PC-9 (cell line): ENCODE results near the gene PITPNC1. TPM values are rescaled to one million over a fixed set of nuclear protein-coding genes. Genes with fewer than 3 reads are reported as not detected.
"Not testable (repeated sequence)": the region's sequence is repeated elsewhere in the genome, so short reads cannot be mapped to it uniquely, and the experiment has no call there.

ENCODE experiments used
- Bru-seq: library from RNA; stranded (reverse); fragments of 400-500 nt; gene quantifications from one replicate; lab custom pipeline; 2021; lab: Mats Ljungman, UMichigan
- BruChase-seq, 2 experiments: library from RNA; stranded (reverse); fragments of 400-500 nt; gene quantifications; one replicate each; lab custom pipeline; 2021; lab: Mats Ljungman, UMichigan
- BruUV-seq: library from RNA; stranded (reverse); fragments of 400-500 nt; replicated peaks from 2 replicates; lab custom pipeline; 2021; lab: Mats Ljungman, UMichigan
- CTCF ChIA-PET: fragments of 300-600 bp; sonication (Branson Sonifier 250); formaldehyde crosslinking; loops from one replicate; lab custom pipeline; 2022; ENCODE audit warnings: antibody characterized with exemption; lab: Charles Lee
- POLR2A ChIA-PET: fragments of 300-600 bp; sonication (Branson Sonifier 250); formaldehyde crosslinking; loops from one replicate; lab custom pipeline; 2022; ENCODE audit warnings: antibody characterized with exemption; ENCODE audit not compliant: unreplicated experiment; lab: Charles Lee
- DNase-seq, 2 experiments: peaks; one replicate each; pipeline versions ENCODE4 v3.0.0 to v3.0.0-alpha.2; 2015 to 2022; ENCODE audit warnings: mixed read lengths in 1 of 2
- H2AFZ ChIP-seq: fragments of 200-600 bp; sonication (generic); 2 replicates; pipeline ENCODE4 v1.8.1; 2017; ENCODE audit warnings: antibody characterized with exemption
- H3F3A ChIP-seq: fragments of 200-600 bp; sonication (generic); 2 replicates; pipeline ENCODE4 v1.8.1; 2017; ENCODE audit warnings: antibody characterized with exemption, mild to moderate bottlenecking, low read depth; ENCODE audit not compliant: insufficient read depth
- H3K27ac ChIP-seq: fragments of 200-600 bp; sonication (generic); 2 replicates; pipeline ENCODE4 v1.6.1; 2016; ENCODE audit warnings: mixed run types
- H3K27me3 ChIP-seq: fragments of 200-600 bp; sonication (generic); 2 replicates; pipeline ENCODE4 v1.6.1; 2016; ENCODE audit warnings: low read depth, mixed run types; ENCODE audit not compliant: insufficient read depth
- H3K36me3 ChIP-seq: fragments of 200-600 bp; sonication (generic); 2 replicates; pipeline ENCODE4 v1.6.1; 2016; ENCODE audit warnings: low read depth, mixed run types
- H3K4me1 ChIP-seq: fragments of 200-600 bp; sonication (generic); replicated peaks from 2 replicates; pipeline ENCODE4 v1.6.1; 2016; ENCODE audit warnings: mixed run types; ENCODE audit not compliant: insufficient read depth
- H3K4me2 ChIP-seq: fragments of 200-600 bp; sonication (generic); 2 replicates; pipeline ENCODE4 v1.6.1; 2017; ENCODE audit warnings: mixed run types
- H3K4me3 ChIP-seq: fragments of 200-600 bp; sonication (generic); 2 replicates; pipeline ENCODE4 v1.6.1; 2016; ENCODE audit warnings: mixed run types
- H3K79me2 ChIP-seq: fragments of 200-600 bp; sonication (generic); 2 replicates; pipeline ENCODE4 v1.6.1; 2017; ENCODE audit warnings: low read depth, mixed run types
- H3K9me2 ChIP-seq: fragments of 200-600 bp; sonication (generic); 2 replicates; pipeline ENCODE4 v1.8.1; 2017; ENCODE audit warnings: mild to moderate bottlenecking; ENCODE audit not compliant: insufficient read depth
- H3K9me3 ChIP-seq: fragments of 200-600 bp; sonication (generic); 2 replicates; pipeline ENCODE4 v1.8.1; 2016; ENCODE audit warnings: low read depth; ENCODE audit not compliant: insufficient read depth
- H4K20me1 ChIP-seq: fragments of 200-600 bp; sonication (generic); 2 replicates; pipeline ENCODE4 v1.8.1; 2017; ENCODE audit not compliant: insufficient read depth
- CTCF ChIP-seq: fragments of 200-600 bp; sonication (generic); conservative IDR thresholded peaks from 2 replicates; pipeline ENCODE4 v1.6.1; 2017; ENCODE audit warnings: mixed run types, antibody characterized with exemption, mild to moderate bottlenecking, moderate library complexity
- EZH2 ChIP-seq: fragments of 200-600 bp; sonication (generic); IDR thresholded peaks from 2 replicates; pipeline ENCODE4 v1.8.0; 2017; ENCODE audit warnings: antibody characterized with exemption, low read depth
- intact Hi-C: fragments of 100-400 bp; cut with micrococcal nuclease; formaldehyde crosslinking; loops from one replicate; pipeline ENCODE4 v1.10.0; 2022; ENCODE audit not compliant: unreplicated experiment
- long read RNA-seq: library from polyadenylated mRNA; stranded (forward); transcript quantifications from one replicate; pipeline ENCODE4 v2.0.0, GENCODE V29; 2022
- total RNA-seq: library from RNA; stranded (reverse); gene quantifications from 2 replicates; pipeline ENCODE4 v1.2.3, GENCODE V29; 2021

Gene PITPNC1
- total RNA-seq (6.0 and 7.1 TPM in 2 replicates), Bru-seq, nascent RNA (percentile 43 among the genes with signal in this experiment), BruChase-seq, experiment 1, labeled RNA remaining after a 2-hour chase (percentile 34 among the genes with signal in this experiment), BruChase-seq, experiment 2, labeled RNA remaining after a 6-hour chase (percentile 32 among the genes with signal in this experiment)
- long read RNA-seq, full-length matches to known transcripts: 1 of 21 reads
- long read RNA-seq, partial matches to known transcripts: 0 of 21 reads
- long read RNA-seq, other reads (novel, unspliced or antisense): 20 of 21 reads

- CTCF ChIA-PET: interaction anchor here (0.6 to 0.7 kb wide), 2 partner anchors 70 to 222 kb away, joined by 3 to 9 read pairs; no protein-coding TSS in a partner anchor
- no peaks in the 10 kb centered on the region for H3K36me3 ChIP-seq
- no peak for TF ChIP-seq EZH2
- no peak; the same call in 1 of the 2 replicates for TF ChIP-seq CTCF
- intact Hi-C loops: loop anchor here (5.0 kb wide), 1 partner anchor 340 kb away; the partner anchor contains the start of gene NOL11
- peak within 1 kb of the TSS; percentile 77 for H3K4me3 ChIP-seq
- no peaks in the 10 kb centered on the region for H3K9me3 ChIP-seq
- H3K27ac ChIP-seq: no peak within 1 kb of the TSS
- H3K9me2 ChIP-seq: no peaks in the 10 kb centered on the region
- peak within 1 kb of the TSS; percentile 94 for H3K4me2 ChIP-seq
- no peaks in the 10 kb centered on the region for H3K79me2 ChIP-seq
- peaks cover 33% of the 10 kb centered on the region for H3K4me1 ChIP-seq
- peak; percentile 65 to 77 for DNase-seq
- no TSS peak for BruUV-seq
- H2AFZ ChIP-seq: peak within 1 kb of the TSS; percentile 97
- peaks cover 35% of the 10 kb centered on the region; the same call in 1 of the 2 replicates for H3F3A ChIP-seq
- H3K27me3 ChIP-seq: no peaks in the 10 kb centered on the region
- H4K20me1 ChIP-seq: no peaks in the 10 kb centered on the region
- POLR2A ChIA-PET: no interaction called here
Measured at GRCh38 chr17:67376737-67377487, at the start of gene PITPNC1. TSS of gene PITPNC1 (plus strand) at chr17:67377281.

GRCh38 chr17:67328026-67328425 lies 49.1 kb upstream of the PITPNC1 start:
- POLR2A ChIA-PET: no interaction called here
- H3K4me2 ChIP-seq: no peak overlapping the region
- no peak overlapping the region for H2AFZ ChIP-seq
- H3K4me1 ChIP-seq: no peaks in the 10 kb centered on the region
- no peak overlapping the region for H3K27ac ChIP-seq
- no peak overlapping the region for H3K4me3 ChIP-seq
- TF ChIP-seq CTCF (no peak), EZH2 (no peak)
- H3K9me2 ChIP-seq: no peaks in the 10 kb centered on the region
- intact Hi-C loops: no loop called here
- H3K36me3 ChIP-seq: no peaks in the 10 kb centered on the region
- no peaks in the 10 kb centered on the region for H3K79me2 ChIP-seq
- no peaks in the 10 kb centered on the region for H3K9me3 ChIP-seq
- DNase-seq: no peak
- H3F3A ChIP-seq: no peaks in the 10 kb centered on the region
- CTCF ChIA-PET: no interaction called here
- no peaks in the 10 kb centered on the region for H4K20me1 ChIP-seq
- no TSS peak for BruUV-seq
- H3K27me3 ChIP-seq: no peaks in the 10 kb centered on the region

GRCh38 chr17:67331381-67332161 lies 45.5 kb upstream of the PITPNC1 start:
- H3K4me1 ChIP-seq, H4K20me1 ChIP-seq, BruUV-seq, H3F3A ChIP-seq, H3K4me3 ChIP-seq, H3K9me2 ChIP-seq, H2AFZ ChIP-seq, H3K36me3 ChIP-seq, CTCF ChIA-PET, H3K27me3 ChIP-seq, H3K79me2 ChIP-seq, H3K9me3 ChIP-seq, H3K4me2 ChIP-seq, DNase-seq, H3K27ac ChIP-seq, intact Hi-C loops: not testable (repeated sequence)
- POLR2A ChIA-PET: interaction anchor here (0.7 kb wide), 1 partner anchor 26 kb away, joined by 3 read pairs; no protein-coding TSS in a partner anchor

- POLR2A ChIA-PET, intact Hi-C loops, H3K9me2 ChIP-seq, H3K4me2 ChIP-seq, H3K27me3 ChIP-seq, H3K4me3 ChIP-seq, H3K27ac ChIP-seq, DNase-seq, H3F3A ChIP-seq, H3K9me3 ChIP-seq, CTCF ChIA-PET, H3K36me3 ChIP-seq, BruUV-seq, H3K79me2 ChIP-seq, H4K20me1 ChIP-seq, H2AFZ ChIP-seq, H3K4me1 ChIP-seq: not testable (repeated sequence)
Measured at GRCh38 chr17:67332162-67332508, 44.9 kb upstream of the PITPNC1 start.
